Measurements from ENCODE around the gene CHRNA4. TPM values are rescaled to one million over a fixed set of nuclear protein-coding genes. Genes with fewer than 3 reads are reported as not detected.

Gene CHRNA4
- total and polyA plus RNA-seq, 2 donors (not counting 3 experiments of a cell fraction or from before 2014, with no cell fraction given): not detected

DNA sequence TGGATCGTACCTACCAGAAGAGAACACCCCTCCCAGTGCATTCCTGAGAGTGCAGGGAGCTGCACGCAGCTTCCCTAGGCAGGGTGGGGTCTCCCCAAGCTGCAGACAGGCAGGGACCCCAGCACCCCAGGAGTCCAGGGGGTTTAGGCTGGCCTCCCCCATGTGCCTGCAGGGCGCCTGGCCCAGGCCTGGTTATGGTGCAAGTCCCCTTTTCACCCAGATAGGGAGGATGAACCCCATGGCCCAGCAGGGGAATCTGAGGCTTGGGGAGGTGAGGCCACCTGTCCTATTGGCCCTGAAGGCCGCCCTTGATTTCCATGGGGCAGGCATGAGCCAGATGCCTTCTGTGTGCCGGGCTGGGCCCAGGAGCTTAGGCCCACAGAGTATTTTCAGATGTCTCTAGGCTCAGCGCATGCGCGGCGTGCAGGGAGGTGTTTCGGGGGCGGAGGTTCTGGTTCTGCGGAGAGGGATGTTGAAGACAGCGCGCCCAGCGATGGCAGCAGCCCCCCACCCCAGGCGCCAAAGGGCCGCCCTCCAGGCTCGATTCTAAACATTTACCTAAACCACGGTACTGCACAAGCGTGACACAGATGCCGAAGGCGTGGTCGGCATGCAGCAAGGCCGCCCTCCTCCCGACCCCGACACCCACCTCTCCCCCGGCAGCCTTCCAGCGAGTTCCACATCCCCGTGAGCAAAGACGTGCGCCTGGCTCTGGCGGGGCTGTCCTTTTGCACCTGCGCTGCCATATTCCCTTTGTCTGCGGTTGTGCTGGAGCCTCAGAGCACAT is 38.8 kb downstream of the CHRNA4 start:
- Histone ChIP-seq H3K9ac (replicated peaks; ENCODE audit: extremely low read depth, insufficient read depth, low read length) (no peak overlapping the region), H3K36me3 (ENCODE audit: control insufficient read depth in 2 of 2, extremely low read depth in 1 of 2, insufficient read depth in 2 of 2, low read length in 2 of 2) (no peaks in the 10 kb centered on the region), H2AFZ (ENCODE audit: low read depth, low read length) (no peak overlapping the region), H3K27me3 (ENCODE audit: control insufficient read depth in 2 of 2, insufficient read depth in 2 of 2, low read length in 2 of 2) (peaks cover 0 to 4% of the 10 kb centered on the region in 2 experiments), H3K4me1 (ENCODE audit: control insufficient read depth, extremely low read depth, insufficient read depth, low read length) (no peaks in the 10 kb centered on the region), H3K9me1 (replicated peaks; ENCODE audit: control insufficient read depth, extremely low read depth, insufficient read depth, low read length) (no peaks in the 10 kb centered on the region), H3K79me2 (ENCODE audit: control insufficient read depth, insufficient read depth, low read length) (no peaks in the 10 kb centered on the region), H4K20me1 (replicated peaks; ENCODE audit: control insufficient read depth, extremely low read depth, insufficient read depth, low read length) (no peaks in the 10 kb centered on the region), H3K27ac (ENCODE audit: insufficient read depth, low read depth, low read length) (no peak overlapping the region), H3K4me2 (ENCODE audit: insufficient read depth, low read length) (no peak overlapping the region), H3K9me3 (replicated peaks; ENCODE audit: control insufficient read depth, insufficient read depth, low read length) (no peaks in the 10 kb centered on the region), H3K4me3 (replicated peaks in 1 of 3; ENCODE audit: insufficient read depth in 1 of 3, low read depth in 1 of 3, low read length in 3 of 3) (no peak overlapping the region)
- no TSS peak for BruUV-seq (replicated peaks)
- ChIA-PET POLR2A (no interaction called here), CTCF (interaction anchor here (2.2 kb wide), 1 partner anchor 12 kb away, joined by 9 read pairs; no protein-coding TSS in a partner anchor)
- TF ChIP-seq POLR2AphosphoS5 (IDR thresholded peaks at IDR 0.05; ENCODE audit: insufficient read depth, low read depth, low read length): no peak
- TF ChIP-seq GATA2 (IDR thresholded peaks at IDR 0.05; ENCODE audit: insufficient read depth, insufficient read length, low read depth, low read length): no peak
- TF ChIP-seq, protein P1, sequence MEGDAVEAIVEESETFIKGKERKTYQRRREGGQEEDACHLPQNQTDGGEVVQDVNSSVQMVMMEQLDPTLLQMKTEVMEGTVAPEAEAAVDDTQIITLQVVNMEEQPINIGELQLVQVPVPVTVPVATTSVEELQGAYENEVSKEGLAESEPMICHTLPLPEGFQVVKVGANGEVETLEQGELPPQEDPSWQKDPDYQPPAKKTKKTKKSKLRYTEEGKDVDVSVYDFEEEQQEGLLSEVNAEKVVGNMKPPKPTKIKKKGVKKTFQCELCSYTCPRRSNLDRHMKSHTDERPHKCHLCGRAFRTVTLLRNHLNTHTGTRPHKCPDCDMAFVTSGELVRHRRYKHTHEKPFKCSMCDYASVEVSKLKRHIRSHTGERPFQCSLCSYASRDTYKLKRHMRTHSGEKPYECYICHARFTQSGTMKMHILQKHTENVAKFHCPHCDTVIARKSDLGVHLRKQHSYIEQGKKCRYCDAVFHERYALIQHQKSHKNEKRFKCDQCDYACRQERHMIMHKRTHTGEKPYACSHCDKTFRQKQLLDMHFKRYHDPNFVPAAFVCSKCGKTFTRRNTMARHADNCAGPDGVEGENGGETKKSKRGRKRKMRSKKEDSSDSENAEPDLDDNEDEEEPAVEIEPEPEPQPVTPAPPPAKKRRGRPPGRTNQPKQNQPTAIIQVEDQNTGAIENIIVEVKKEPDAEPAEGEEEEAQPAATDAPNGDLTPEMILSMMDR (IDR thresholded peaks at IDR 0.05; ENCODE audit: extremely low read depth in 1 of 2, insufficient read depth in 1 of 2, low read depth in 1 of 2, low read length in 2 of 2): no peak
- TF ChIP-seq, protein P2, sequence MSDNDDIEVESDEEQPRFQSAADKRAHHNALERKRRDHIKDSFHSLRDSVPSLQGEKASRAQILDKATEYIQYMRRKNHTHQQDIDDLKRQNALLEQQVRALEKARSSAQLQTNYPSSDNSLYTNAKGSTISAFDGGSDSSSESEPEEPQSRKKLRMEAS (IDR thresholded peaks at IDR 0.05; ENCODE audit: insufficient read depth, insufficient read length): no peak
- no peak for TF ChIP-seq EZH2 (IDR thresholded peaks at IDR 0.05; ENCODE audit: borderline replicate concordance, low read depth, low read length, severe bottlenecking)
- TF ChIP-seq MYC (IDR thresholded peaks at IDR 0.05; ENCODE audit: low read depth, low read length): no peak
- no peak for TF ChIP-seq JUN (IDR thresholded peaks at IDR 0.05; ENCODE audit: borderline replicate concordance, insufficient read depth, insufficient read length, low read depth)
- TF ChIP-seq POLR2A (IDR thresholded peaks at IDR 0.05; ENCODE audit: low read depth, low read length): no peak
- TF ChIP-seq FOS (IDR thresholded peaks at IDR 0.05; ENCODE audit: borderline replicate concordance, insufficient read depth, low read length): no peak
- dilution Hi-C loops (cut with MboI; ENCODE audit: extremely low pct_ligation_motif_present, low sequenced_read_pairs) (no loop called here), intact Hi-C loops (cut with micrococcal nuclease) (no loop called here)
- DNase-seq (ENCODE audit: low read depth, low spot score): no peak
- FAIRE-seq: no peak

Measured in endothelial cell of umbilical vein (primary cell).